Mesendoderm (in vitro differentiated cells): ENCODE measurements around the gene RBPJL.

ENCODE experiments used
- DNase-seq: peaks from one replicate; pipeline ENCODE4 v3.0.0; 2013
- H2AK5ac ChIP-seq: 2 replicates; pipeline ENCODE4 v1.6.1; 2013; ENCODE audit warnings: low read length, inconsistent platforms
- H2BK120ac ChIP-seq: 2 replicates; pipeline ENCODE4 v1.6.1; 2013; ENCODE audit warnings: low read depth, mild to moderate bottlenecking, low read length, moderate library complexity, mixed read lengths
- H2BK15ac ChIP-seq: replicated peaks from 2 replicates; pipeline ENCODE4 v1.6.1; 2013; ENCODE audit warnings: low read depth, mild to moderate bottlenecking, moderate library complexity
- H2BK5ac ChIP-seq: 2 replicates; pipeline ENCODE4 v1.6.1; 2013; ENCODE audit warnings: low read length, inconsistent platforms
- H3K18ac ChIP-seq: 2 replicates; pipeline ENCODE4 v1.6.1; 2013; ENCODE audit warnings: mild to moderate bottlenecking, low read length, mixed read lengths
- H3K23ac ChIP-seq: one replicate; pipeline ENCODE4 v1.6.1; 2013; ENCODE audit warnings: low read length
- H3K27ac ChIP-seq: 2 replicates; pipeline ENCODE4 v1.5.1; 2013; ENCODE audit warnings: low read depth, mild to moderate bottlenecking, inconsistent platforms, low read length, moderate library complexity
- H3K27me3 ChIP-seq: 2 replicates; pipeline ENCODE4 v1.6.1; 2013; ENCODE audit warnings: low read length, control low read depth, mild to moderate bottlenecking, inconsistent platforms; ENCODE audit not compliant: insufficient read depth, poor library complexity
- H3K36me3 ChIP-seq: 2 replicates; pipeline ENCODE4 v1.6.1; 2013; ENCODE audit warnings: low read length, inconsistent platforms; ENCODE audit not compliant: control insufficient read depth, insufficient read depth
- H3K4ac ChIP-seq: one replicate; pipeline ENCODE4 v1.6.1; 2013; ENCODE audit warnings: low read depth, mild to moderate bottlenecking, low read length, moderate library complexity
- H3K4me1 ChIP-seq: 2 replicates; pipeline ENCODE4 v1.6.1; 2013; ENCODE audit warnings: low read depth, low read length, inconsistent platforms; ENCODE audit not compliant: control insufficient read depth
- H3K4me2 ChIP-seq: 2 replicates; pipeline ENCODE4 v1.6.1; 2013; ENCODE audit warnings: low read length
- H3K4me3 ChIP-seq: 2 replicates; pipeline ENCODE4 v1.5.1; 2013; ENCODE audit warnings: mild to moderate bottlenecking, low read length
- H3K56ac ChIP-seq: one replicate; pipeline ENCODE4 v1.6.1; 2013; ENCODE audit warnings: low read length
- H3K79me1 ChIP-seq: 2 replicates; pipeline ENCODE4 v1.6.1; 2013; ENCODE audit warnings: low read length, inconsistent platforms
- H3K79me2 ChIP-seq: 2 replicates; pipeline ENCODE4 v1.6.1; 2013; ENCODE audit warnings: mild to moderate bottlenecking, low read length; ENCODE audit not compliant: control insufficient read depth, insufficient read depth
- H3K9ac ChIP-seq: 2 replicates; pipeline ENCODE4 v1.6.1; 2013; ENCODE audit warnings: low read length, inconsistent platforms
- H4K5ac ChIP-seq: one replicate; pipeline ENCODE4 v1.6.1; 2013; ENCODE audit warnings: low read length
- H4K8ac ChIP-seq: one replicate; pipeline ENCODE4 v1.6.1; 2013; ENCODE audit warnings: low read depth, mild to moderate bottlenecking, control low read depth, low read length, moderate library complexity
- WGBS: extraction: QIAGEN DNeasy Blood & Tissue Kit; methylation state at CpG from one replicate; pipeline ENCODE4 v1.1.7; 2013; ENCODE audit warnings: low lambda C conversion rate, missing lambda C conversion rate; ENCODE audit not compliant: insufficient coverage; ENCODE audit errors: extremely low coverage; 5-methylcytosine and 5-hydroxymethylcytosine counted together

The RBPJL gene

DNA sequence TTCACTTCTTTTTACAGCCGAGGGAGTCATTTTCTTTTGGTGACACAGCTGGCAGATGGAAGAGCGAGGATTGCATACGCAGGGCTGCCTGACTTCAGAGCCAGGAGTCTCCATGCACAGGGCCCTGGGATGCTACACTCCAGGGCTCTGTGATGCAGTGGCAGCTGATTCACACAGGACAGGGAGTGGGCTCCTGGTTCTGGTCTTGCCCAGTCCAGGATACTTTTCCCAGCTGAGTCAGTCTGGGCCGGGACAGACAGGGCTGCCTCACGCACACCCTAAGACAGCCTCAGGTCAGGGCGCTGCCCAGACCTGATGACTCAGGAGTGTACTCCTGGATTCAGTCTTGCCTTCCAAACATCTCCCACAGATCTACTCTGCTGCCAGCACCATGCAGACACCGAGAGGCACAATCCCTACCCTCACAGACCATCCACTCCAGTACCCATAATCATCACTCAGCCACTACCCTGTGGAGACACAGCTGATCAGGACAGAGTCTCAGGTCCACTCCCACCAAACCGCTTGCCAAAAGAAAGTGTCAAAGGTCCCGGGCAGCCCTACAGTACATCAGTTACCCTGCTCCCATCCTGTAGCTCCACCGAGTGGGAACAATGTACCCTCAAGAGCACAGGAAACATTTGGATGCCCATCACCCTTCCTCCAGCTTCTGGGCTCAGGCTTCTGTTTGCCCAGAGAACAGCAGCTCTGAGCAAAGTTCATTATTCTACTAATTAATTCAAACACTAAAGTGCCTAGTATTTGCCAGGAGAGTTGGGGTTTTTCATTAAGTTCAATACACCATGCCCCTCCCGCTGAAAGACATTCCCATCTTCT lies 30.1 kb downstream of the RBPJL start:
- no peak overlapping the region for H3K9ac ChIP-seq
- H3K27ac ChIP-seq = no peak overlapping the region
- no peak overlapping the region for H2AK5ac ChIP-seq
- H3K27me3 ChIP-seq = no peaks in the 10 kb centered on the region
- H4K8ac ChIP-seq = no peak overlapping the region
- no peak overlapping the region for H2BK15ac ChIP-seq
- H3K4me2 ChIP-seq = no peak overlapping the region
- no CpG with 5 or more reads among the region's 11 CpGs for WGBS
- peak overlapping the region; percentile 55 for H3K18ac ChIP-seq
- H3K56ac ChIP-seq = peak overlapping the region; percentile 22
- no peak overlapping the region for H3K4me3 ChIP-seq
- peaks cover 46% of the 10 kb centered on the region for H3K79me2 ChIP-seq
- no peak overlapping the region for H3K4ac ChIP-seq
- no peak overlapping the region for H2BK5ac ChIP-seq
- peak overlapping the region; percentile 17 for H3K23ac ChIP-seq
- no peak for DNase-seq
- no peak overlapping the region for H4K5ac ChIP-seq
- H3K4me1 ChIP-seq = peaks cover 36% of the 10 kb centered on the region
- H3K79me1 ChIP-seq = peaks cover 35% of the 10 kb centered on the region
- H2BK120ac ChIP-seq = no peak overlapping the region
- peaks cover 4% of the 10 kb centered on the region for H3K36me3 ChIP-seq

DNA sequence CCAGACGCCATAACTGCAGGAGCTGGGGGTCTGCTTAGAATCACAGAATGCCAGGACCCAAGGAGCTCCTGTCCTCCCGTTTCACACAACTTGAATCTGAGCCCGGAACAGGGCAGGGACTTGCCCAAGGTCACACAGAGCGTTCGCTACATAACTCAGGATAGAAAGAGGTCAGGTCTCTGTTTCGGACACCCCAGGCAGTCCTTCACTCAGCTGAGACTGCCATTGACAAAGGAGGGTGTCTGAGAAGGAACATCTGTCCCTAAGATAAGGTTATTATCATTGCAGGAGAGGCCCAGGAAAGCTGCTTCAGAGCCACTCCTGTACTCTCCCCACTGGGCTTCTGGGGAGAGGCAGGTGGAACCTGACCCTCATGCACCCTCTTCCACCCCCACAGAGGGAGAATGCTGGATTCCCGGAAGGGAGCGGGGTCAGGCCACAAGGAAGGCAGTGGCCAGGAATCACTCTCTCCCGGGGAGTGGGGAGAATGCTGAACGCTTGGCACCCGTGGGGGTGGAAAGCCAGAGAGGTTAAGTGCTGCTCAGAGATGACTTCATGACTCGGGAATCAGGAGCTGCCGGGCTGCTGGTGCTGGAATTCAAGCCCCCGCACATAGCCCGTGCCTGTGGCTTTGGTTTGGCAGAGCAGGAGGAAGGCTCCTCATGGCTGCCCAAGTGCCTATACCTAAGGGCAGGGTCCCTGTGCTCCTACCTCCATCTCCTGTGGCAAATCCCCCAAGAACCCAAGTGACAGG lies 30.9 kb downstream of the RBPJL start:
- no CpG with 5 or more reads among the region's 15 CpGs for WGBS
- H3K4me3 ChIP-seq = no peak overlapping the region
- H2BK15ac ChIP-seq = no peak overlapping the region
- no peak overlapping the region for H3K4ac ChIP-seq
- peaks cover 46% of the 10 kb centered on the region for H3K79me2 ChIP-seq
- no peak overlapping the region for H2BK120ac ChIP-seq
- H3K27me3 ChIP-seq = no peaks in the 10 kb centered on the region
- H4K5ac ChIP-seq = no peak overlapping the region
- H2BK5ac ChIP-seq = no peak overlapping the region
- DNase-seq = peak; percentile 91
- H3K4me2 ChIP-seq = no peak overlapping the region
- H3K18ac ChIP-seq = peak overlapping the region; percentile 29
- peak overlapping the region; percentile 37 for H3K23ac ChIP-seq
- peak overlapping the region; percentile 29 for H3K27ac ChIP-seq
- H3K9ac ChIP-seq = peak overlapping the region; percentile 38
- peak overlapping the region; percentile 17 for H3K56ac ChIP-seq
- H4K8ac ChIP-seq = no peak overlapping the region
- H3K79me1 ChIP-seq = peaks cover 35% of the 10 kb centered on the region
- H2AK5ac ChIP-seq = peak overlapping the region; percentile 67
- peaks cover 36% of the 10 kb centered on the region for H3K4me1 ChIP-seq
- peaks cover 3% of the 10 kb centered on the region for H3K36me3 ChIP-seq

DNA sequence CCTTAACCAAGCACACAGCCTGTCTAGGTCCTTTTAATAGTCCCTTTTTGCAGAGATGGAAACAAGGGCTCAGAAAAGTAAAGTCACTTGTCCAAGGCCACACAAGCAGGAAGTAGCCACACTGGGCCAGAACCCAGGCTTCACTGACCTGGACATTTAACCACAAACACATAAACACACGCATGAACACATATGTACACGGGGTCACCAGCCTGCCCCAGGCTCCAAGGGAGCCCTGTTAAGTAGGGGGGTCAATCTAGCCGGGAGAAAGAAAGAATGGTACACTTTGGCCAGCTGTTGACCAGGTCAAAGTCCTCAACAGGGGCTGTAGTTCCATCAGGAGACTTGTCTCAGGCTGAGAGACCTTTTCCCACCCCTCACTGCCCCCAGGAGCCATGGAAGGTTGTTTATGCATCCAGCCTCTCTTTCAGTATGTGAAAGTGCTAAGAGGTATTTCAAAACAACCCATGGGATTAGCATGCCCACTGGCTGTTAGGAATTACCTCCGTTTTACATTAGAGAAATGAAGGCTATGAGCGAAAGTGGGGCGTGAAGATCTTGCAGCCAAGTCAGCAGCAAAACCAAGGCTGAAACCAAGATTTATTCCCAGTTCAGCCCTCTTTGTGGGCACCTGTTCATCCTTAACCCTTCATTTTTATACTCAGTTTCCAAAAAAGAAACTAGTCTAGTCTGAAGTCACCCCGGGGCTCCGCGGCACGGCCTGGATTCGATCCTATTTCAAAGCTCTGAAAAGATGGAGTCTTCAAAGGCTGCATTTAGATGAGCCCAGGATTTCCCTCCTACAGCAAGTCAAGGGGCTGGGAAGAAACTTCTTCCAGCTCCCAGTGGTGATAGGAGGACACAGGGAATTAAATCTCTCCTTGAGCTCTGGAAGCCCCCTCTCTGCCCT lies 31.7 kb downstream of the RBPJL start:
- peaks cover 49% of the 10 kb centered on the region for H3K79me2 ChIP-seq
- no peaks in the 10 kb centered on the region for H3K36me3 ChIP-seq
- H3K56ac ChIP-seq = peak overlapping the region; percentile 62
- no peak overlapping the region for H4K8ac ChIP-seq
- H3K18ac ChIP-seq = peak overlapping the region; percentile 29
- H3K27ac ChIP-seq = peak overlapping the region; percentile 29
- H2BK15ac ChIP-seq = no peak overlapping the region
- no peaks in the 10 kb centered on the region for H3K27me3 ChIP-seq
- peak overlapping the region; percentile 67 for H2AK5ac ChIP-seq
- no peak overlapping the region for H3K4ac ChIP-seq
- H3K4me3 ChIP-seq = no peak overlapping the region
- DNase-seq = peak; percentile 57
- peaks cover 44% of the 10 kb centered on the region for H3K4me1 ChIP-seq
- peak overlapping the region; percentile 38 for H3K9ac ChIP-seq
- H3K4me2 ChIP-seq = peak overlapping the region; percentile 12
- H4K5ac ChIP-seq = no peak overlapping the region
- no CpG with 5 or more reads among the region's 11 CpGs for WGBS
- H3K79me1 ChIP-seq = peaks cover 37% of the 10 kb centered on the region
- no peak overlapping the region for H2BK120ac ChIP-seq
- H2BK5ac ChIP-seq = no peak overlapping the region
- peak overlapping the region; percentile 37 for H3K23ac ChIP-seq

DNA sequence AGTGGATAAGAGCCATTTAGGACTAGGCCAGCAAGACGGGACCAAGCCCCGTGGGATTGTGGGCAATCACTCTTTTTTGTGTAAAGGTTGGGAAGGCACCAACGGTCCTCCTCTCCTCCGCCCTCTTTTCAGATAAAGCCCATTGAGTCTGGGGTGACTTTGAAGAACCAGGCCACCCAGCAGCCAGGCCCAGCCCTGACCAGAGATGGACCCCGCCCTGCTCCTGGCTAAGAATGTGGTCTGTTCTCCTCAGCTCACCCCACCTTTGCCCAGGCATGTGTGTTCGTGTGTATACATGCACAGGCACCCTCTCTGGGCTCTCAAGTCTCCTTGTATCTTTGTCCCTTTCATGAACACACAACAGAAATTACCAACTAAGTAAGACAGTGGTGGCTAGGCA lies 32.4 kb downstream of the RBPJL start:
- H3K4me2 ChIP-seq = no peak overlapping the region
- peak overlapping the region; percentile 56 for H2AK5ac ChIP-seq
- no peak overlapping the region for H2BK120ac ChIP-seq
- peaks cover 52% of the 10 kb centered on the region for H3K79me2 ChIP-seq
- H3K4me1 ChIP-seq = peaks cover 51% of the 10 kb centered on the region
- no peaks in the 10 kb centered on the region for H3K27me3 ChIP-seq
- no peak for DNase-seq
- no peaks in the 10 kb centered on the region for H3K36me3 ChIP-seq
- H3K79me1 ChIP-seq = peaks cover 37% of the 10 kb centered on the region
- no peak overlapping the region for H3K9ac ChIP-seq
- no peak overlapping the region for H4K5ac ChIP-seq
- peak overlapping the region; percentile 6 for H3K27ac ChIP-seq
- no peak overlapping the region for H3K4ac ChIP-seq
- no peak overlapping the region for H4K8ac ChIP-seq
- no peak overlapping the region for H3K18ac ChIP-seq
- peak overlapping the region; percentile 62 for H3K56ac ChIP-seq
- no peak overlapping the region for H2BK5ac ChIP-seq
- no peak overlapping the region for H3K23ac ChIP-seq
- H3K4me3 ChIP-seq = no peak overlapping the region
- WGBS = no CpG with 5 or more reads among the region's 6 CpGs
- H2BK15ac ChIP-seq = no peak overlapping the region

DNA sequence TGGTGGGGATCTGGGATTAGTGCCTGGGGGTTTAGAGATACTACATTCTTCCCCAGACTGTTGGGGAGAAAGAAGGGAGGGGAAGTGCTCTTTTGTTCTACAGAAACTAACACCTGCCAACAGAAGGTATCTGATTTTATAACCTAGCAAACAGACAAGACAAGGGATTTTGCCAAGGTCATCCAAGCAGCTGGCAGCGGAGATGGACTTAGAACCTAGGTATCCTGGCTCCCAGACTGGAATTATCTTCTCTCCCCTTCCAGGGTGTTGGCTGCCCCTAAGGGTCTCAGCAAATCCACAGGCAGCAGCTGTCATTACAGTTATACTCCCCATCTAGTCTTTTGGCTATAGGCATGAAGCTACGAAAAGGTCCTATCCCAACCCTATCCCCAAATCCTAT lies 33.2 kb downstream of the RBPJL start:
- H3K4me3 ChIP-seq = no peak overlapping the region
- H3K79me1 ChIP-seq = peaks cover 41% of the 10 kb centered on the region
- no peak overlapping the region for H3K4me2 ChIP-seq
- H2AK5ac ChIP-seq = no peak overlapping the region
- no peak for DNase-seq
- peaks cover 58% of the 10 kb centered on the region for H3K79me2 ChIP-seq
- H2BK15ac ChIP-seq = no peak overlapping the region
- no peaks in the 10 kb centered on the region for H3K36me3 ChIP-seq
- H3K56ac ChIP-seq = no peak overlapping the region
- no peak overlapping the region for H3K9ac ChIP-seq
- no peak overlapping the region for H3K18ac ChIP-seq
- H3K23ac ChIP-seq = no peak overlapping the region
- no CpG with 5 or more reads among the region's 2 CpGs for WGBS
- H3K27ac ChIP-seq = no peak overlapping the region
- H2BK120ac ChIP-seq = no peak overlapping the region
- no peak overlapping the region for H2BK5ac ChIP-seq
- H4K5ac ChIP-seq = no peak overlapping the region
- no peak overlapping the region for H3K4ac ChIP-seq
- H3K4me1 ChIP-seq = peaks cover 58% of the 10 kb centered on the region
- H3K27me3 ChIP-seq = no peaks in the 10 kb centered on the region
- H4K8ac ChIP-seq = no peak overlapping the region
